ENCODE results near the gene RPS27A.
A peak's percentile ranks its signal among the peaks of the same experiment; 100 is the strongest.
"Not testable (repeated sequence)": the region's sequence is repeated elsewhere in the genome, so short reads cannot be mapped to it uniquely, and the experiment has no call there.

RPS27A gene

DNA sequence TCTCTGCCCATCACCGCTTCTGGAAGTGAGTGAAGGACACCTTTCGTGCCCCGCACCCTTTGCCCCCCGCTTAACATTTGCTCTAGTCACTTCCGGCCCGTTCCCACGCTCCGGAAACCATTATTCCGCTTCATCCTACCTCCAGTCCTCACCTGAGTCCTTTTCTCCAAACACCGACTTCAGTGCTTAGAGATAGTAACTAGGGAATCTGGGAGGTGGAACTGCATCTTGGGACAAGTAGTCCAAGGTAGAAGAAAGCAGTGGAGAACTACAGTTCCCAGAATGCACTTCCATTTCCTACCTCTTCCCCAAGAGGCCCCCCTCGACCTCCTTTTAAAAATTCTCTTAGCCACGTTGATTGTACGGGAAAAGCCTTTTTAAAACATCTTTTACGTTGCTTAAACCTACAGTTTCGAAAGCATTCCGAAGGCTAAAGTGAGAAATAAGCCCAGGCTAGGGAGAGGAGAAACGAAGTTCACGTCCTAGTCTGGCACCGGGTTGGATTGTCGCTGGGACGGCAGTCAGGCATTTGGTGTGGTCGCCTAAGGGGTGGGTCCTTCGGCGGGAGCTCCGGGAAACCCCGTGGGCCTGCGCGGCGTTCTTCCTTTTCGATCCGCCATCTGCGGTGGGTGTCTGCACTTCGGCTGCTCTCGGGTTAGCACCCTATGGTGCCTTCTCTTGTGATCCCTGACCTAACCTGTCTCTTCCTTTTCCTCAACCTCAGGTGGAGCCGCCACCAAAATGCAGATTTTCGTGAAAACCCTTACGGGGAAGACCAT lies at the start of gene RPS27A, which contains the start of gene CLHC1:
Gene RPS27A (plus strand): TSS at position 605 of the 779 bp plus-strand sequence. CDS start 137 bp downstream, at position 742.
Gene CLHC1 (minus strand): TSS at position 210 of the 779 bp plus-strand sequence. CDS start 9,882 bp downstream, outside the sequence.
- peak; percentile 81 to 97 (median 87) for DNase-seq (ENCODE audit: low read depth in 3 of 3, low spot score in 1 of 3)

- not testable (repeated sequence) for DNase-seq (ENCODE audit: low read depth in 3 of 3, low spot score in 1 of 3)
Observed at GRCh38 chr2:55186837-55187236, 45.7 kb upstream of the RPS27A start.

DNA sequence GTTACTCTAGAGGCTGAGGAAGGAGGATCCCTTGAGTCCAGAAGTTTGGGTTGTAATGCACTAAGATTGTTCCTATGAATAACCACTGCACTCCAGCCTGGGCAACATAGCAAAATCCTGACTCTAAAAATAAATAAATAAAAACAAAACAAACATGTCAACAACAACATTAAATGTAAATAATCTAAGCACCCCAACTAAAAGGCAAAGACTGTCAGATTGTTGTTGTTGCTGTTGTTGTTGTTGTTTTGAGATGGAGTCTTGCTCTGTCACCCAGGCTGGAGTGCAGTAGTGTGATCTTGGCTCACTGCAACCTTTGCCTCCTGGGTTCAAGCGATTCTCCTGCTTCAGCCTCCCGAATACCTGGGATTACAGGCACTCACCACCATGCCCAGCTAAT lies 40.6 kb upstream of the RPS27A start:
- DNase-seq (ENCODE audit: low read depth in 3 of 3, low spot score in 1 of 3): not testable (repeated sequence)

DNA sequence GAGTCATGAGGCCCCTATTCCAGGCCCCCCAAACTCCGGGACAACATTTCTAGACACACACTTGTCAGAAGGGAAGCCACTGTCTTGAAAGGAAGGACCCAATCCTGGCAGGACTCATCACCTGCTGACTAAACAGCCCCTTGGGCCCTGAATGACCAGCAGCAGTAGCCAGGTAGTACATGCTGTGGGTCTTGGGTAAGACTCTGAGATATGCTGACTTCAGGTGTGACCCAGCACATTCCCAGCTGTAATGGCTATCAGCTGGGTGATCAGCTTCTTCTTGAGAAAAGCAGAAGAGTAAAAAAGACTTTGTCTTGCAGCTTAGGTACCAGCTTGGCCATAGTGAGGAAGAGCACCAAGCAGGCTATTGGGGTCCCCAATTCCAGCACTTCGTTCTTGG lies 36.0 kb upstream of the RPS27A start:
- no peak for DNase-seq (ENCODE audit: low read depth in 3 of 3, low spot score in 1 of 3)

DNA sequence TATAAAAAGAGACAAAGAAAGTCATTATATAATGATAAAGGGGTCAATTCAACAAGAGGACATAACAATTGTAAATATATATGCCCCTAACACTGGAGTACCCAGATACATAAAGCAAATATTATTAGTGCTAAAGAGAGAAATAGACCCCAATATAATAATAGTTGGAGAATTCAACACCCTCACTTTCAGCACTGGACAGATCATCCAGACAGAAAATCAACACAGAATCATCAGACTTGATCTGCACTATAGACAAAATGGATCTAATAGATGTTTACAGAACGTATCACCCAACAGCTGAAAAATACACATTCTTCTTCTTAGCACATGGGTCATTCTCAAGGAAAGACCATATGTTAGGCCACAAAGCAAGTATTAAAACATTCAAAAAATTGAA lies 32.1 kb upstream of the RPS27A start:
- DNase-seq (ENCODE audit: low read depth in 3 of 3, low spot score in 1 of 3): no peak

DNA sequence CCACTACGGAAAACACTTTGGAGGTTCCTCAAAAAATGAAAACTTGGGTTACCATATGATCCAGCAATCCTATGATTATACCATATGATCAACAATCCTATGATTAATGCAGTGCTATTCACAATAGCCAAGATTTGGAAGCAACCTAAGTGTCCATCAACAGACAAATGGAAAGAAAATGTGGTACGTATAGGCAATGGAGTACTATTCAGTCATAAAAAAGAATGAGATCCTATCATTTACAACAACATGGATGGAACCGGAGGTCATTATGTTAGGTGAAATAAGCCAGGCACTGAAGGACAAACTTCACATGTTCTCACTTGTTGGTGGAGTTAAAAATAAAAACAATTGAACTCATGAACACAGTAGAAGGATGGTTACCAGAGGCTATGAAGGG lies 28.0 kb upstream of the RPS27A start:
- no peak for DNase-seq (ENCODE audit: low read depth in 3 of 3, low spot score in 1 of 3)

GRCh38 chr2:55204950-55205349 lies 27.5 kb upstream of the RPS27A start:
- no peak for DNase-seq (ENCODE audit: low read depth in 3 of 3, low spot score in 1 of 3)

DNA sequence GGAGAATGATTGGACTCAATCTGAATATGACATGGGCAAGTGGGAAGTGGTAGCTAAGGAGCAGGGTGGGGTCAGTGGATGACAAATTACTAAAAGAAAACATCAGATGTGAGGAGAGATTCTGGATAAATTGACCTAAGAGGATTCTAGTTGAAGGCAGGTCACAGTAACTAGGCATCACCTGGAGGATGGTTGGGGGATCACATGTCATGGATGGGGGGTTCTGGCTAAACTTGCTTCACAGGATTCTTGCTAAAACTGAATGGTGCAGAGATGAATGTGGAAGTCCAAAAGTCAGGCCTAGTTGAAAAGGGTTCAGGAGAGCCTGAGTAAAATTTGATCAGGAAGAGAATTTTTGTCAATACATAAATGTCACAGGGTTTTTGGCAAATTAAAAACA lies 18.7 kb upstream of the RPS27A start:
- DNase-seq (ENCODE audit: low read depth in 3 of 3, low spot score in 1 of 3): no peak

DNA sequence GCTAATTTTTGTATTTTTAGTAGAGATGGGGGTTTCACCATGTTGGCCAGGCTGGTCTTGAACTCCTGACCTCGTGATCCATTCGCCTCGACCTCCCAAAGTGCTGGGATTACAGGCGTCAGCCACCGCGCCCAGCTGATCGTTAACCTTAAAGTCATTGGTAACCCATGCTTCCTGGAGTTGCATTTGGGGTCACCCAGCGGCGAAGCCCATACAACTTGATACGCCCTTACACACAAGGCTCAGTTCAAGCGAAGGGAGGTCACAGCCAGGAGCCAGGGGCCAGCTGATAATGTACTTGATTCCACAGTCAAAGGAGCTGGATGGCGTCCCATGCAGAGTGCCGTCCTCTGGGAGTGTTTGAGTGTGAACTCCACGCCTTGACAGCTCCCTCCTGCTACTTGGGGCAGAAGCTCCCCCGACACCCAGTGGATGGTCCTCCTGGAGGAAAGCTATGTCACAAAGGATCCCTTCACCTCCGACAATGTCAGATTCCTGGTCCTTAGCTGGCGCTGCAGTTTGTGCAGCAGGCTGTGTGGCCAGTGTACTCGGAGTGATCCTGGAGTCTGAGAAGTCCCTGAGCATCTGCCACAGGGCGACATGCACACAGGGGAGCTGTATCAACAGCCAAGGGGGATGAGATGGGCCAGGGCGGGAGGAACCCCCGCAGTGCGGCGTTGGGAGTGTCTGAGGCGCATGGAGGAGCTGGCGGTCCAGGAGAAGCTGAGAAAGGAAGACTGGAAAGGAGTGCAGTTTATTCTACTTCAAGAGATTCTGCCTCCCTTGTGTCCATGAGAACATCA lies 8.3 kb upstream of the RPS27A start:
- no peak for DNase-seq (ENCODE audit: low read depth in 3 of 3, low spot score in 1 of 3)

DNA sequence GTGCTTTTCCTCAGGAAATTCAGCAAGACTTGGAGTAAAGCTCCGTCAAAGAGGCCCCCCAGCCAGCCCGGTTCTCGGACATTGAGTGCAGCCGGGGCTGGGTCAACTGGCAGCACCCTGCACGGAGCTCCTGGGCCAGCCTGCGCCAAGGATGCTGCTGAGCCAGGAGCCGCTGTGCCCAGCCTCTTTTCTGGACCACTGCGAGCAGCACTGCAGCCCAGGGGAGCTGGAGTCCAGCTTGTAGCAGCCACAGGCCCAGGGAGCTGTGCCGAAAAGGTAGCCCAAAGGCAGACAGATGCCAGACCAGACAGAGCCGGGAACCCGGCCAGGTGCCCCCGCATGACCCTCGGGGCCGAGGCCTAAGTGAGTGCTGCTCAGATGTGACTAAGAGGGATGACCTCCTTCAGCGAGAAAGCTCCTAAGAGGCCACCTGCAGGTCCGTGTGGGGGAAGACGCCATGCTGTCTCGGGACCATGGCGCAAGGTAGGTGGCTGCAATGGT lies 7.7 kb upstream of the RPS27A start:
- no peak for DNase-seq (ENCODE audit: low read depth in 3 of 3, low spot score in 1 of 3)

- no peak for DNase-seq (ENCODE audit: low read depth in 3 of 3, low spot score in 1 of 3)
Observed at GRCh38 chr2:55225481-55226020, 6.9 kb upstream of the RPS27A start.

DNA sequence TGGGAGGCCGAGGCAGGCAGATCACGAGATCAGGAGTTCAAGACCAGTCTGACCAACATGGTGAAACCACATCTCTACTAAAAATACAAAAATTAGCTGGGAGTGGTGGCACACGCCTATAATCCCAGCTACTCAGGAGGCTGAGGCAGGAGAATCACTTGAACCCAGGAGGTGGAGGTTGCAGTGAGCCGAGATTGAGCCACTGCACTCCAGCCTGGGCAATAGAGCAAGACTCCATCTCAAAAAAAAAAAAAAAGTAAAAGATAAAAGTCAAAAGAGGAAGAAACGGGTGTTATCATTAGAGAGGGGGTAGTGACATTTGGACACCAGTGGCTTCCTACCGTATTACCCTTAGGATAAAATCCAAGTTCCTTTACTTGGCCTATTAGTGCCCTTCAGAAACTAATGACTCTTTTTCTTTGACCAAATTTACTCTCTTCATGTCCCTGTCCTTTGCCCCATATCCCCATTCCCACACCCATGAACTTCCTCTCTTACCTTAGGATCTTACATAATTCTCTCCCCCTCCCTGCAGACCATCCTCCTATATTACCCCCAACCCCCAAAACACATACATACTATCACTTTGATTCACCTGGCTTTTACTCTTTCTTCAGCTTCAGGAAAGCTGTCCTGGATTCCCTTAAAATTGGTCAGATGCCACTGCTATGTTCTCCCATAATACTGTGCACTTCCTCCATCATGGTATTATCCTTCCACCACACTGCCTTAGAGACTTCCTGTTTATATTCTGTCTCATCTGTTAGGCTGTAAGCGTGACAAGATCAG lies 4.9 kb upstream of the RPS27A start:
- DNase-seq (ENCODE audit: low read depth in 3 of 3, low spot score in 1 of 3): not testable (repeated sequence)

DNA sequence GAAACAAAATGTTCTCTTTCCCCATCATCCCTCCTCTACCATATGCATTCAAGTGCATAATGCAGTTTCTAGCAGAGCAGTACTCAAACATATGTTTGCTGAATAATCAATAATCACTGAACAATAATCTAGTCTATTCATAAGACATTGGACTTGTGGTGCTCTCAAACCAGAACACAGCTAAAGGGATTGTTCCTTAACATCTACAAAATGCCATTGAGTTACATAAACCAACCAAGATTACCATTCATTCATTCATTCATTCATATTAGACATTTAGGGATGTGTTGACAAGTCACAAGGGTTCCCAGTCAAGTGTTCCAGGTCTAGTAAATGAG lies 4.3 kb upstream of the RPS27A start:
- no peak for DNase-seq (ENCODE audit: low read depth in 3 of 3, low spot score in 1 of 3)

- DNase-seq (ENCODE audit: low read depth in 3 of 3, low spot score in 1 of 3): no peak
Observed at GRCh38 chr2:55229221-55229620, 3.3 kb upstream of the RPS27A start.

DNA sequence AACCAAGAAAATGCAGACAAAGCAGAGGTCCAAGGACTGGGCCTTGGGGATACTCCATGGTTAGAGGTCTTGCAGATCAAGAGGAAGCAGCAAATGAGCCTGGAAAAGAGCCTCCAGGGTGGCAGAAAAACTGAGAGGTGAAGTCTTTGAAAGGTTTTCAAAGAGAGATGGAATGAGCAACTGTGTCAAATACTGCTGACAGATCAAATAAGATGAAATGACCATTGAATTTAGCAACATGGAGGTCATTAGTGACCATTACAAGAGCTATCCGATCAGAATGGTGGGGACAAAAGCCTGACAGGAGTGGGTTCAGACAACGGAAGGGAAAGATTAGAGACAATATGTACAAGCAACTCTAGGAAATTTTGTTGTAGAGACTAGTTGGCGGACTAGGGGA lies 1.9 kb upstream of the RPS27A start:
- no peak for DNase-seq (ENCODE audit: low read depth in 3 of 3, low spot score in 1 of 3)

DNA sequence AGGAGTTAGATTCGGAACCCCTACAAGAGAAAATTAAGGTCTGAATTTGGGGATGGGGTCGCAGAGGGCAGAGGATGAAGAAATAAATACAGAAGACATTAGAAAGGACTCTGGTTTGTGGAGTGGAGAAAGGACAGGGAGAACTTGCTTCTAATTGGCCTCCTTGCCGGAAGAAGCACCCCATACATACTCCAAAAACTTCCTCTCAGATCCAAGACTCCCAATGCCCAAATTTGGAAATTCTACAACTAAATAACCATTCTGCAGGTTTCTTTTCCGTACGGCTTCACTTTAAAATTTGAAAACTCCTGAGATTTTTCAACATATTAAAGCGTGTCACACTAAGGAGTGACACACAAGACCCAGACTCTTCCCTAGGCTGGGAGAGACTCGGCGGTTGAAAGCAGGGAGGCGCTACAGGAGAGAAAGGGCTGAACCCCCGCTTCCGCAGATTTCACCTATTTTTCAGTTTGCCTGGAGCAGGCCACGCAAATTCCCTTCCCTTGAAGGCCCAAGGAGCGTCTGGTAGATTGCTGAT lies 873 bp upstream of the RPS27A start:
- DNase-seq (ENCODE audit: low read depth in 3 of 3, low spot score in 1 of 3): no peak

GRCh38 chr2:55232863-55233657 lies 572 bp downstream of the RPS27A start:
- peak in 1 of 3 donors; percentile 34 for DNase-seq (ENCODE audit: low read depth in 3 of 3, low spot score in 1 of 3)

DNA sequence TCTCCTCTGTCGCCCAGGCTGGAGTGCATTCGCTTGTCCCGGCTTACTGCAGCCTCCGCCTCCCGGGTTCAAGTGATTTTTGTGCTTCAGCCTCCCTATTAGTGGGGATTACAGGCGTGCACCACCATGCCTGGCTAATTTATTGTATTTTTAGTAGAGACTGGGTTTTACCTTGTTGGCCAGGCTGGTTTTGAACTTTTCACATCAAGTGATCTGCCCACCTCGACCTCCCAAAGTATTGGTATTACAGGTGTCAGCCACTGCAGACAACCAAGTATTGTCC lies 1.1 kb downstream of the RPS27A start:
- DNase-seq (ENCODE audit: low read depth in 3 of 3, low spot score in 1 of 3): no peak

- no peak for DNase-seq (ENCODE audit: low read depth in 3 of 3, low spot score in 1 of 3)
Observed at GRCh38 chr2:55235724-55236538, 3.4 kb downstream of the RPS27A start.

All from stimulated activated CD4-positive, alpha-beta T cell treated with anti-CD3 and anti-CD28 coated beads, TNF-alpha, amount 100 ng/mL, for 1 hour (primary cell).